DOHH2 (cell line): ENCODE data around the gene TRAF2.

Experiments used
- EZH2phosphoT487 ChIP-seq: fragments of 200-600 bp; sonication (generic); IDR thresholded peaks from 2 replicates; pipeline ENCODE4 v1.6.1; 2017; ENCODE audit warnings: borderline replicate concordance, mild to moderate bottlenecking, antibody characterized with exemption, low read length, moderate library complexity, mixed read lengths
- TF ChIP-seq, protein P1 (sequence below): fragments of 200-600 bp; sonication (generic); IDR thresholded peaks from one replicate; pipeline ENCODE4 v1.5.1; 2014; ENCODE audit warnings: antibody characterized with exemption, mild to moderate bottlenecking, low read depth, low read length; ENCODE audit not compliant: poor library complexity, severe bottlenecking

DNA sequence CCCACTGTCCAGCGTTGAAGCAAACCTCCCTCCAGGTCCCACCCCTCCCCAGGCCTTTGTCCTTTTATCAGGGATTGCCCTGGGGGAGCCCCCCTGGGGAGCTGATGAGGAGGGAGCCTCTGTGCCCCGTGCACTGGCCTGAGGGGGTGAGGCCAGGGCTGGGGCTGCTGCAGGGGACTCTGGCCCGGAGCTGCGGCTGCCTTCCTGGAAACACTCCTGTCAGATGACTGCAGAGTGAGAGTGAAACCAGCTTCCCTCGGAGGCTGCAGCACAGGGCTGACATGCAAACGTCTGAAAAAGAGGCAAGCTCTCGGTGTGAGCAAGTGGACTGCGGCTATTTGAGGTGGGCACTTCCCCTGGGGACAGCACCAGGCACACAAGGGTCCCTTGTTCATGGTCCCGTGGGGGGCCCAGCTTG lies 4.6 kb upstream of the TRAF2 start:
- TF ChIP-seq, protein P1, sequence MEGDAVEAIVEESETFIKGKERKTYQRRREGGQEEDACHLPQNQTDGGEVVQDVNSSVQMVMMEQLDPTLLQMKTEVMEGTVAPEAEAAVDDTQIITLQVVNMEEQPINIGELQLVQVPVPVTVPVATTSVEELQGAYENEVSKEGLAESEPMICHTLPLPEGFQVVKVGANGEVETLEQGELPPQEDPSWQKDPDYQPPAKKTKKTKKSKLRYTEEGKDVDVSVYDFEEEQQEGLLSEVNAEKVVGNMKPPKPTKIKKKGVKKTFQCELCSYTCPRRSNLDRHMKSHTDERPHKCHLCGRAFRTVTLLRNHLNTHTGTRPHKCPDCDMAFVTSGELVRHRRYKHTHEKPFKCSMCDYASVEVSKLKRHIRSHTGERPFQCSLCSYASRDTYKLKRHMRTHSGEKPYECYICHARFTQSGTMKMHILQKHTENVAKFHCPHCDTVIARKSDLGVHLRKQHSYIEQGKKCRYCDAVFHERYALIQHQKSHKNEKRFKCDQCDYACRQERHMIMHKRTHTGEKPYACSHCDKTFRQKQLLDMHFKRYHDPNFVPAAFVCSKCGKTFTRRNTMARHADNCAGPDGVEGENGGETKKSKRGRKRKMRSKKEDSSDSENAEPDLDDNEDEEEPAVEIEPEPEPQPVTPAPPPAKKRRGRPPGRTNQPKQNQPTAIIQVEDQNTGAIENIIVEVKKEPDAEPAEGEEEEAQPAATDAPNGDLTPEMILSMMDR = no peak
- TF ChIP-seq EZH2phosphoT487 = no peak
